ENCODE data around the gene FIBIN.
A peak's percentile ranks its signal among the peaks of the same experiment; 100 is the strongest.
"Not testable (repeated sequence)": the region's sequence is repeated elsewhere in the genome, so short reads cannot be mapped to it uniquely, and the experiment has no call there.

FIBIN gene

DNA sequence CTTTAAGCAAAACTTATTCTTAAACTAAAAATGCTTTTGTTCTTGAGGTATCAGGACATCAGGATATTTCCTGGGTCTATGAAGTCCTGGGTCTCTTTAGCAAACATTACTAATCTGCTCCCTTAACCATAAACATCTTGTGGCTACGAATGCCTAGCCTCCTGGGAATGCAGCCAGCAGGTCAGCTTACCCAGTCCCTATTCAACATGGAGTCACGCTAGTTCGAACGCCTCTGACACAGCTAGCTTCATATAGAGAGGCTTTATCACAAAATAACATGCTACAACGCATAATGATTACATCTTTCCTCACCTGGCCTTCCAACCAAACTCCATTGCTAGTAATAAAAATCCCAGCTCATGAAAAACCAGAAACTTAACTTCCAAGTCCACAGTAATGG, 17.5 kb upstream of the FIBIN start:
- no peak overlapping the region for H3K4me3 ChIP-seq (replicated peaks in 1 of 2; ENCODE audit: low read depth in 2 of 2, low read length in 2 of 2)
- DNase-seq (ENCODE audit: low read depth in 2 of 2): peak in 1 of 2 donors; percentile 63
- TF ChIP-seq, protein P1, sequence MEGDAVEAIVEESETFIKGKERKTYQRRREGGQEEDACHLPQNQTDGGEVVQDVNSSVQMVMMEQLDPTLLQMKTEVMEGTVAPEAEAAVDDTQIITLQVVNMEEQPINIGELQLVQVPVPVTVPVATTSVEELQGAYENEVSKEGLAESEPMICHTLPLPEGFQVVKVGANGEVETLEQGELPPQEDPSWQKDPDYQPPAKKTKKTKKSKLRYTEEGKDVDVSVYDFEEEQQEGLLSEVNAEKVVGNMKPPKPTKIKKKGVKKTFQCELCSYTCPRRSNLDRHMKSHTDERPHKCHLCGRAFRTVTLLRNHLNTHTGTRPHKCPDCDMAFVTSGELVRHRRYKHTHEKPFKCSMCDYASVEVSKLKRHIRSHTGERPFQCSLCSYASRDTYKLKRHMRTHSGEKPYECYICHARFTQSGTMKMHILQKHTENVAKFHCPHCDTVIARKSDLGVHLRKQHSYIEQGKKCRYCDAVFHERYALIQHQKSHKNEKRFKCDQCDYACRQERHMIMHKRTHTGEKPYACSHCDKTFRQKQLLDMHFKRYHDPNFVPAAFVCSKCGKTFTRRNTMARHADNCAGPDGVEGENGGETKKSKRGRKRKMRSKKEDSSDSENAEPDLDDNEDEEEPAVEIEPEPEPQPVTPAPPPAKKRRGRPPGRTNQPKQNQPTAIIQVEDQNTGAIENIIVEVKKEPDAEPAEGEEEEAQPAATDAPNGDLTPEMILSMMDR (IDR thresholded peaks at IDR 0.05; ENCODE audit: low read depth, low read length): no peak

DNA sequence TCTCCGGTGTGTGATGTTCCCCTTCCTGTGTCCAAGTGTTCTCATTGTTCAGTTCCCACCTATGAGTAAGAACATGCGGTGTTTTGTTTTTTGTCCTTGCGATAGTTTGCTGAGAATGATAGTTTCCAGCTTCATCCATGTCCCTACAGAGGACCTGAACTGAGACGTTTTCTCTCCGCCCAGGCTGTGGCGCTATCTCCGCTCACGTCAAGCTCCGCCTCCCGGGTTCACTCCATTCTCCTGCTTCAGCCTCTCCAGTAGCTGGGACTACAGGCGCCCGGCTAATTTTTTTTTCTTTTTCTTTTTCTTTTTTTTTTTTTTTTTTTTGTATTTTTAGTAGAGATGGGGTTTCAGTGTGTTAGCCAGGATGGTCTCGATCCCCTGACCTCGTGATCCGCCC, 16.7 kb upstream of the FIBIN start:
- H3K4me3 ChIP-seq (replicated peaks in 1 of 2; ENCODE audit: low read depth in 2 of 2, low read length in 2 of 2); DNase-seq (ENCODE audit: low read depth in 2 of 2): not testable (repeated sequence)

DNA sequence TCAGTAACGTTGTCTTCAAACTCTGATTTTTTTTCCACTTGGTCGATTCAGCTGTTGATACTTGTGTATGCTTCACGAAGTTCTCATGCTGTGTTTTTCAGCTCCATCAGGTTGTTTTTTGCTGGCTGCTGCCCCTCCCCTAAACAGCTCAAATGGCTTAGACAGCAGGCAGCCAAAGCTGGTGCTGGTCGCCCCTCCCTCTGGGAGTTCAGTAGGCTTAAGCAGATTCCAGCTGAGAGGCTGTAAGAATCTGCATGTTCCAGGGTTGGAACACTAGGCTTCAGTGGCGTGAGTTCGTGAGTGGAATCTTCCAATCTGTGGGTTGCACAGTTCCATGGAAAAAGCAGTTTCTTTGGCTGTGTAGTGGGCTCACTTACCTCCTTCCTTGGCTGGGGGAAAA, 10.3 kb upstream of the FIBIN start:
- no peak for DNase-seq (ENCODE audit: low read depth in 2 of 2)
- no peak overlapping the region for H3K4me3 ChIP-seq (replicated peaks in 1 of 2; ENCODE audit: low read depth in 2 of 2, low read length in 2 of 2)
- TF ChIP-seq, protein P1 (IDR thresholded peaks at IDR 0.05; ENCODE audit: low read depth, low read length): no peak

DNA sequence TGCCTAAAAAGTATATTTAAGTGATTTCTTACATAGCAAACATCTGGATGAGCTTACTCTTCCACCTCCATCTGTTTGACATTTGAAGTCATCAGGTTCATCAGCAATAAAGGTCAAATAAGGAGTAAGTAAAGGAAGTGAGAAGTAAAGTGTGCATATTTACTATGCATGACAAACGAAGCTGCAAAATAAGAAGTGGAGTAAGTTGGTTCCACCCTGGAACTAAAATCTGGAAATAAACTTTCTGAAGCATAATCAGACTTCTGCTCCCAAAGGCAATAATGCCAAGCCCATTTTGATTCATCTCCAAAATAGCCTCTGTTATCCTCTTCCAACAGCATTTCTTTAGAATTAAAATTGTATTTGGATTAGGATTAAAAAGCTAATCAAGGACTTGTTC, 8.4 kb upstream of the FIBIN start:
- H3K4me3 ChIP-seq (replicated peaks in 1 of 2; ENCODE audit: low read depth in 2 of 2, low read length in 2 of 2): no peak overlapping the region
- TF ChIP-seq, protein P1 (IDR thresholded peaks at IDR 0.05; ENCODE audit: low read depth, low read length): no peak
- DNase-seq (ENCODE audit: low read depth in 2 of 2): no peak

DNA sequence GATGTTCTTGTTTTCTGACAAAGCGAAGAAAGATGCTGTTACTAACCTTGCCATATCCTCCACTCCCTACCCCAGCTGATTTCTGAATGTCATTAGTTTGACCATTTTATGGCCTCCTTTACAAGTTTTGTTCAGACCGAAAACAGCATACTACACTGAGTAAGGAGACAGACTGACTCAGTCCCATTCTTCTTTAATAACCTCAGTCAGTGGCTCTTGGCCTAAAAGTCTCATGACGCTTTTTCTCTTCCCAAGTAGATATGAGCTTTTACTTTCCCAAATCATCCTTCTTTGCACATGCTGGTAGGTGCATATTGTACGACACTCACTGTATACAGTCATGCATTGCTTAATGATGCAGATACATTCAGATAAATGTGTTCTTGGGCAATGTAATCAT, 8.0 kb upstream of the FIBIN start:
- no peak overlapping the region for H3K4me3 ChIP-seq (replicated peaks in 1 of 2; ENCODE audit: low read depth in 2 of 2, low read length in 2 of 2)
- TF ChIP-seq, protein P1 (IDR thresholded peaks at IDR 0.05; ENCODE audit: low read depth, low read length): no peak
- peak; percentile 37 to 65 for DNase-seq (ENCODE audit: low read depth in 2 of 2)

DNA sequence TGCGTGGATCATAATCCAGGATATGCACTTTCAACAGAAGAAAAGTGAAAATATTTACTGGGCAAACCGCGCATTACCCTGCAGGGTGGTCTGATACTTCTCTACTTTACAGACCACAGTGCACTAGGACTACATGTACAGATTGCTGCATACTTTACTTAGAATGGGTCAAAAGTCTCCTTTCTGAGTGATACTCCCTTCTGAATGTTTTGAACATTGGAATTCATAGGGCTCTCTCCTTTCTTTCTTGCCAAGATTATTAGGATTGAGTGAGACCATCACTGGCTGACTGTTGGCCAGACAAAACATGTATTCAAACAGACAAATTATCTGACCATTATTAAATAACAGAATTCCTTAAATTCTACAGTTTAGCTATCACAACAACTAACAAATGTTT, 6.6 kb upstream of the FIBIN start:
- H3K4me3 ChIP-seq (replicated peaks in 1 of 2; ENCODE audit: low read depth in 2 of 2, low read length in 2 of 2): no peak overlapping the region
- DNase-seq (ENCODE audit: low read depth in 2 of 2): no peak
- TF ChIP-seq, protein P1 (IDR thresholded peaks at IDR 0.05; ENCODE audit: low read depth, low read length): no peak

DNA sequence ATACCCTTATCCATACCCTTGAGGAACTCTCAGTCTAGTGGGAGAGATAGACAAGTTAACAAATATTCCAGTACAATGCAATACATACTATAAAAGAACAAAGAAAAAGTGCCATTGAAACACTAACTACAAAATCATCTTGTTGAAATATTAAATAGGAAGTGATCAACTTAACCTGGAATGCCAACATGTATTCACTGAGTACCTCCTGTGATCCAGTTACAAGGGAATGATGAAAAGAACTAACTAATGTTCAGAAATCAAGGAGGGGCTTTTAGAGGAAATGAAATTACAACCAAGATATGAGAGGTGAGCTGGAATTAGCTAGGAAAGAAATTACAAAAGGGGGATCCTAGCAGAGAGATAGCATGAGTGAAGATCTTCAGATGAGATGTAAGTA, 6.2 kb upstream of the FIBIN start:
- H3K4me3 ChIP-seq (replicated peaks in 1 of 2; ENCODE audit: low read depth in 2 of 2, low read length in 2 of 2): no peak overlapping the region
- TF ChIP-seq, protein P1 (IDR thresholded peaks at IDR 0.05; ENCODE audit: low read depth, low read length): no peak
- peak in 1 of 2 donors; percentile 53 for DNase-seq (ENCODE audit: low read depth in 2 of 2)
